ENCODE data around the gene AGPAT2. TPM values are rescaled to one million over a fixed set of nuclear protein-coding genes. Genes with fewer than 3 reads are reported as not detected.

Gene AGPAT2
- total RNA-seq, 2 donors from 2014 or later = 197 to 372 TPM

DNA sequence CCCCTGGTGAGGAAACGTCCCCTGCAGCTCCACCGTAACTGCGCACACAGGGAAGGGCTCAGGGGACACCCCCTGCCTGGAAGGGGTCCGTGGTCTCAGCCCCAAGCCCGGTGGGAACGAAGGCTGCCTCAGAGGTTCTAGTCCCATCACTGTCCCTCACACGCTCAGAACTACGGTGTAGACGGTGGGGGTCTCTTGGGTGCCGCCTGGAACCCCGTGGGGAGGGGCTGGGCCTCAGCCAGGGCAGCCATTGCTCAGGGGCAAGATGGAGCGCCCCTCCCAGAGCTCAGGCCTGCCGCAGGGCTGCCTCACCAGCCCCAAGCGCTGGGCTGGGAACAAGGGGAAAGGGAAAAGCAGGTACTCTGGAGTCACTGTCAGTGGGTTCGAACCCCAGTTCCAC lies 2.9 kb downstream of the AGPAT2 start:
- H3K4me1 ChIP-seq = peaks cover 19% of the 10 kb centered on the region
- H3K36me3 ChIP-seq = no peaks in the 10 kb centered on the region
- TF ChIP-seq, protein P1, sequence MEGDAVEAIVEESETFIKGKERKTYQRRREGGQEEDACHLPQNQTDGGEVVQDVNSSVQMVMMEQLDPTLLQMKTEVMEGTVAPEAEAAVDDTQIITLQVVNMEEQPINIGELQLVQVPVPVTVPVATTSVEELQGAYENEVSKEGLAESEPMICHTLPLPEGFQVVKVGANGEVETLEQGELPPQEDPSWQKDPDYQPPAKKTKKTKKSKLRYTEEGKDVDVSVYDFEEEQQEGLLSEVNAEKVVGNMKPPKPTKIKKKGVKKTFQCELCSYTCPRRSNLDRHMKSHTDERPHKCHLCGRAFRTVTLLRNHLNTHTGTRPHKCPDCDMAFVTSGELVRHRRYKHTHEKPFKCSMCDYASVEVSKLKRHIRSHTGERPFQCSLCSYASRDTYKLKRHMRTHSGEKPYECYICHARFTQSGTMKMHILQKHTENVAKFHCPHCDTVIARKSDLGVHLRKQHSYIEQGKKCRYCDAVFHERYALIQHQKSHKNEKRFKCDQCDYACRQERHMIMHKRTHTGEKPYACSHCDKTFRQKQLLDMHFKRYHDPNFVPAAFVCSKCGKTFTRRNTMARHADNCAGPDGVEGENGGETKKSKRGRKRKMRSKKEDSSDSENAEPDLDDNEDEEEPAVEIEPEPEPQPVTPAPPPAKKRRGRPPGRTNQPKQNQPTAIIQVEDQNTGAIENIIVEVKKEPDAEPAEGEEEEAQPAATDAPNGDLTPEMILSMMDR (IDR thresholded peaks at IDR 0.05) = no peak
- H3K4me3 ChIP-seq = no peak overlapping the region
- DNase-seq = no peak
- no peak overlapping the region for H3K27ac ChIP-seq
- no peaks in the 10 kb centered on the region for H3K27me3 ChIP-seq
- H3K9ac ChIP-seq (ENCODE audit: low read depth in 2 of 2, low read length in 2 of 2) = no peak overlapping the region
- H3K9me3 ChIP-seq = no peaks in the 10 kb centered on the region
- intact Hi-C loops (cut with DNase I) = no loop called here

DNA sequence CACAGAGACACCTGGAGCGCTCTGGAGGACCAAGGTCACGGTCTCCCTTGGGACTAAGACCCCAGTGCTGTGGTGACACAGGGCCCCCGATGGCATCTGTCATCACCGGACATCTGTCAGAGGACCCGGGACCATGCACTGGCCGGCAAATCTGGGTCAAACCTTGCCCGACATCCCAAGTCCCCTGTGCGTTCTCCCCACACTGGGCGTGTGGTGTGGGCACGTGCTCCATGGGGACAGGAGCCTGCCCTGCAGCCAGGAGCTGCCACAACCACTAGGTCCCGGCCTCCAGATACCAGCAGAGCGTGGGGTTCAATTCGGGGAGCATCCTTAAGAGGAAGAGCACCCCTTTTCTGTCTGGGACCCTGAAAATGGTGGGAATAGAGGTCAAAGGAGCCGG lies 3.5 kb downstream of the AGPAT2 start:
- H3K36me3 ChIP-seq = no peaks in the 10 kb centered on the region
- no peak for DNase-seq
- no peak overlapping the region for H3K9ac ChIP-seq (ENCODE audit: low read depth in 2 of 2, low read length in 2 of 2)
- TF ChIP-seq, protein P1 (IDR thresholded peaks at IDR 0.05) = no peak
- H3K27ac ChIP-seq = no peak overlapping the region
- H3K4me3 ChIP-seq = no peak overlapping the region
- no peaks in the 10 kb centered on the region for H3K27me3 ChIP-seq
- no peaks in the 10 kb centered on the region for H3K9me3 ChIP-seq
- H3K4me1 ChIP-seq = peaks cover 19% of the 10 kb centered on the region
- intact Hi-C loops (cut with DNase I) = no loop called here

DNA sequence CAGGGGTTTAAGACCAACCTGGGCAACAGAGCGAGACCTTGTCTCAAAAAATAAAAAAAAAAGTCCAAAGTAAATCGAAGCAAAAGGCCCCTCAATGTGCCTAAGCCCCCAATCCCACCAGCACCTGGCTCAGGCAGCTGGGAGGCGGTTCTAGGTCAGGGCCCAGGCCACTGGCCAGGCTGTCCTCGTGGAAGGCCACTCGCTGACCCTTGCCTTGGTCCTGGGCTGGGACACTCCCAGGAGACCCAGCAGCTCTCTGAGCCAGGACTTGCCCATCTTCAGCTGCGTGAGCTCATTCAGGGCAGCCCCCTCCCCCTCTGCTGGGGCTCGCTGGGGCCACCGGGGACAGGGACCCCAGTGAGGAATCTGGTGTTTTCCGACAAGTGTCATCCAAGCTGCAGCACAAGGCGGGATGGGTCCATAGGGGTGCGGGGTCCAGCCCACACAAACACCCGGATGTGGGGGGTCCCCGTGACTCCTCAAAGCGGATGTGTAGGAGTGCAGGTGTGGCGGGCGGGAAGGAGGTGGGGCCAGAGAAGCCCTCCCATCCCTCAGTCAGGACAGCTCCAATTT lies 4.0 kb downstream of the AGPAT2 start:
- H3K27me3 ChIP-seq = no peaks in the 10 kb centered on the region
- H3K27ac ChIP-seq = no peak overlapping the region
- no peak overlapping the region for H3K4me3 ChIP-seq
- TF ChIP-seq, protein P1 (IDR thresholded peaks at IDR 0.05) = no peak
- no peaks in the 10 kb centered on the region for H3K36me3 ChIP-seq
- no peaks in the 10 kb centered on the region for H3K9me3 ChIP-seq
- no peak for DNase-seq
- no peak overlapping the region for H3K9ac ChIP-seq (ENCODE audit: low read depth in 2 of 2, low read length in 2 of 2)
- peaks cover 16% of the 10 kb centered on the region for H3K4me1 ChIP-seq
- intact Hi-C loops (cut with DNase I) = no loop called here

DNA sequence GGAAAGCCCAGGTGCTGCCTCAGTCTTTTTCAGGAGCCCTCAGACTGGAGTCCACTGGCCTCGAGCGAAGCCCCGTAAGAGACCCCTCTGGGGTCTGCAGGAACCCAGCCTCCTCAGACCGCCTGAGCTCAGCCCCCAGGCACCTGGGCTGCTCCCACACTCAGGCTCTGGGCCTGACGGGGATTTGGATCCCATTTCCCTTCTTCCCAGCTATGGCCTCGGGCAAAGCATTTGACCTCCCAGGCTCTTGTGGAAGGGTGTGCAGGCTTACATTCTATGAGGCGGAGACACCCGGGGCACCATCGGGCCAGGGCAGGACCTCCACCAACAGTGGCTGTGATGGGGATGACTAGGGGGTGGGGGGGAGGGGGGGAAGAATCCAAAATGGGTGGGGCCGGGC lies 4.5 kb downstream of the AGPAT2 start:
- H3K27ac ChIP-seq = no peak overlapping the region
- no peak for DNase-seq
- H3K9me3 ChIP-seq = no peaks in the 10 kb centered on the region
- no peaks in the 10 kb centered on the region for H3K27me3 ChIP-seq
- TF ChIP-seq, protein P1 (IDR thresholded peaks at IDR 0.05) = no peak
- H3K36me3 ChIP-seq = no peaks in the 10 kb centered on the region
- intact Hi-C loops (cut with DNase I) = no loop called here
- peaks cover 10% of the 10 kb centered on the region for H3K4me1 ChIP-seq
- H3K9ac ChIP-seq (ENCODE audit: low read depth in 2 of 2, low read length in 2 of 2) = no peak overlapping the region
- H3K4me3 ChIP-seq = no peak overlapping the region

DNA sequence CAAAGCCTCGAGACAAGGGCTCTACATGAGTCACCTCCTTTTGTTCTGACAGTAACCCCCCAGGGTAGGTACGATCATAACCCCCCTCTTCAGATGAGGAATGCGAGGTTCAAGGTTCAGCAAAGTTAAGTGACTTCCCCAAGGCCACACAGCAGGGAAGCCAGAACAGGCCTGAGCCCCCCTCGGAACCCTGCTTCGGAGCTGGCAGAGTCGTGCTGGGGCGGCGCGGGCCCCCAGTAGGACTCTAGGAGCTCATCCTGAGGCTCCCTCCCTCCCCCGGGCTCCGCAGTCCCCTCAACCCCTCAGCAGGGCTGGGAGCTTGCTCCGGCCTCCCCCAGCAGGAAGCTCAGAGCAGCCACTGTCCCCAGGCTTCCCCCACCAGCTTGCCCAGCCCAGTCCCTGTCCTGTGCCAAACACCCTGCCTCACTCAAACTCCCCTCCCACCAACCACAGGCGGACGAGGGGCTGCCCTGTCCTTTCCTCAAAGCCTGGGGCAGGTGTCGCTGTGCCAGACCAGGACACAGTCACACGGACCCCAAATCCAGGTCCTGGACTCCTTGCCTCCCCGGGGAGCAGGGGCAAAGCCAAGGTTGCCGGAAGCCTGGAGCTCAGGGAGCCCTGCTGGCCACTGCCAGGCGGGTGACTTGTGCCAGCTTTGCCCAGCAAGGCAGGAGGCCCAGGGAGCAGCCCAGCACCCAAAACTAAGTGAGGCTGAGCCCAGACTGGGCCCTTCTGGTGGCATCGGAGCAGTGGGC lies 5.1 kb downstream of the AGPAT2 start:
- Histone ChIP-seq H3K4me1 (peaks cover 10% of the 10 kb centered on the region), H3K27me3 (no peaks in the 10 kb centered on the region), H3K27ac (no peak overlapping the region), H3K36me3 (no peaks in the 10 kb centered on the region), H3K4me3 (no peak overlapping the region), H3K9me3 (no peaks in the 10 kb centered on the region), H3K9ac (ENCODE audit: low read depth in 2 of 2, low read length in 2 of 2) (no peak overlapping the region)
- intact Hi-C loops (cut with DNase I) = no loop called here
- TF ChIP-seq, protein P1 (IDR thresholded peaks at IDR 0.05) = no peak
- DNase-seq = no peak

Data from colonic mucosa (tissue), 4 donors.